Kasumi-1 (cell line): ENCODE data around the gene EEF1AKMT4.

Experiments used
- DNase-seq, 2 experiments: peaks; one replicate each; lab custom pipeline; 2025; lab: John Stamatoyannopoulos, UW

The EEF1AKMT4 gene

GRCh38 chr3:184249412-184250166 lies at the start of gene EEF1AKMT4:
Gene EEF1AKMT4, plus strand, starts transcription at chr3:184249672. Its CDS starts 23 bp downstream, at chr3:184249695.
- DNase-seq: peak; percentile 98 to 99

- DNase-seq: no peak
Observed at GRCh38 chr3:184200825-184201224, 48.6 kb upstream of the EEF1AKMT4 start.

GRCh38 chr3:184203526-184203925 lies 45.9 kb upstream of the EEF1AKMT4 start:
- DNase-seq: no peak

- DNase-seq: no peak
Observed at GRCh38 chr3:184209146-184209923, 40.1 kb upstream of the EEF1AKMT4 start.

GRCh38 chr3:184211297-184211696 lies 38.2 kb upstream of the EEF1AKMT4 start:
- DNase-seq: no peak

- DNase-seq: no peak
Observed at GRCh38 chr3:184211718-184212117, 37.8 kb upstream of the EEF1AKMT4 start.

- DNase-seq: no peak
Observed at GRCh38 chr3:184218814-184219213, 30.7 kb upstream of the EEF1AKMT4 start.

GRCh38 chr3:184222521-184222920 lies 27.0 kb upstream of the EEF1AKMT4 start:
- DNase-seq: no peak

GRCh38 chr3:184223946-184224345 lies 25.5 kb upstream of the EEF1AKMT4 start:
- DNase-seq: no peak

GRCh38 chr3:184227481-184227935 lies 22.0 kb upstream of the EEF1AKMT4 start:
- DNase-seq: peak; percentile 25 to 66

- no peak for DNase-seq
Observed at GRCh38 chr3:184228376-184229137, 20.9 kb upstream of the EEF1AKMT4 start.

GRCh38 chr3:184229394-184230080 lies 19.9 kb upstream of the EEF1AKMT4 start, which contains the start of gene VWA5B2:
Gene VWA5B2, plus strand, starts transcription at chr3:184229585. Its CDS starts 944 bp downstream, at chr3:184230529.
- DNase-seq: peak; percentile 46 to 54

GRCh38 chr3:184230081-184230602 lies 19.3 kb upstream of the EEF1AKMT4 start:
- DNase-seq: no peak

GRCh38 chr3:184230603-184231528 lies 18.6 kb upstream of the EEF1AKMT4 start:
- DNase-seq: no peak

GRCh38 chr3:184231671-184232070 lies 17.8 kb upstream of the EEF1AKMT4 start:
- DNase-seq: no peak

GRCh38 chr3:184233127-184233843 lies 16.2 kb upstream of the EEF1AKMT4 start:
- DNase-seq: no peak

- DNase-seq: no peak
Observed at GRCh38 chr3:184234224-184234623, 15.2 kb upstream of the EEF1AKMT4 start.

GRCh38 chr3:184234671-184235380 lies 14.6 kb upstream of the EEF1AKMT4 start:
- DNase-seq: no peak
